GM19324 (cell line): ENCODE results near the gene OR4D11.
"Not testable (repeated sequence)": the region's sequence is repeated elsewhere in the genome, so short reads cannot be mapped to it uniquely, and the experiment has no call there.

Experiments
- ATAC-seq: cut with Tn5 transposase; IDR thresholded peaks from one replicate; pipeline ENCODE4 v1.9.1; 2021; ENCODE audit warnings: mild to moderate bottlenecking, moderate library complexity; ENCODE audit not compliant: unreplicated experiment, low FRiP score

The OR4D11 gene

DNA sequence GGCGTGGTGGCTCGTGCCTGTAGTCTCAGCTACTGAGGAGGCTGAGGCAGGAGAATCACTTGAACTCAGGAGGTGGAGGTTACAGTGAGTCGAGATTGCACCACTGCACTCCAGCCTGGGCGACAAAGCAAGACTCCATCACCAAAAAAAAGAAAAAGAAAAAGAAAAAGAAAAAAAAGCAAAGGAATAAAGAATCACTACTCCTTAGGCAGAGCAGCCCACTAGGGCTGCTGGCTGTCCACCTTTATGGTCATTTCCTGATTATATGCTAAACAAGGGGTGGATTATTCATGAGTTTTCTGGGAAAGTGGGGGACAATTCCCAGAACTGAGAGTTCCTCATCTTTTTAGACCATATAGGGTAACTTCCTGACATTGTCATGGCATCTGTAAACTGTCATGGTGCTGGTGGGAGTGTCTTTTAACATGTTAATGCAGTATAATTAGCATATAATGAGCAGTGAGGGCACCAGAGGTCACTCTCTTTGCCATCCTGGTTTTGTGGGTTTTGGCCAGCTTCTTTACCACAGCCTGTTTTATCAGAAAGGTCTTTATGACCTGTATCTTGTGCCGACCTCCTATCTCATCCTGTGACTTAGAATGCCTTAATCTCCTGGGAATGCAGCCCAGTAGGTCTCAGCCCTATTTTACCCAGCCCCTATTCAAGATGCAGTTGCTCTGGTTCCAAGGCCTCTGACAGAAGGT lies 44.4 kb downstream of the OR4D11 start:
- not testable (repeated sequence) for ATAC-seq

- no peak for ATAC-seq
These were observed 44.9 kb downstream of the OR4D11 start for GRCh38 chr11:59548309-59548656.

GRCh38 chr11:59550368-59550841 lies 47.0 kb downstream of the OR4D11 start:
- peak; percentile 95 for ATAC-seq

DNA sequence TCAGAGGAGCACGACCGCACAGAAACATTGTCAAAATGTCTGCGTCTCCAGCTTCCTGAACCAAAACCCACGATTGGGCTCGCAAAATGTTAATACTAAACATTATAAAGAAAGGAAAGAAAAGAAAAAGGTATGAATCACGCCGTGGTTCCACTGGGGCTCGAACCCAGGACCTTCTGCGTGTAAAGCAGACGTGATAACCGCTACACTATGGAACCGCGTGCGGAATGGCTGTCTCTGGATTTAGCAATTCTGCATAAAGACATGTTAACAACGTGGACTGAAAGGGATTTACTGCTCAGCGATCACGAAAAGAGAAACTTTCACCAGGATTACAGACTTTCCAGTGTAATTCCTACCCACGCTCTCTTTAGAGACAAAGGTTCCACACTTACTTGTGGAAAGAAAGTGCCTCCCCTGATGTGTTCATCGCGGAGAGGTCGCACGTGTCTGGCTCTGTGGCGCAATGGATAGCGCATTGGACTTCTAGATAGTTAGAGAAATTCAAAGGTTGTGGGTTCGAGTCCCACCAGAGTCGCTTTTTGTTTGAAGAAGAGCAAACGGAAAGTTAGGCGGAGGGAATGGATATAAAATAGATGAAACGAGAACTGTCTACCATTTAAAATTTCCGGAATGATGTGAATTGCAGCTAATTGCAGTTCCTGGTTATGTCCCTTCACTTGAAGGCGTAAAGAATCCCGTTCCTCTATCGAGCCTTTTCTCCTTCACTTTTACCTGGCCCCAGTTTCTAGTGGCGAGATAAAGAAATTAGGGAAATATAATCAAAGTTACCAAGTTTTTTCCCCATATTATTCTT lies 47.7 kb downstream of the OR4D11 start:
- peak; percentile 39 for ATAC-seq

DNA sequence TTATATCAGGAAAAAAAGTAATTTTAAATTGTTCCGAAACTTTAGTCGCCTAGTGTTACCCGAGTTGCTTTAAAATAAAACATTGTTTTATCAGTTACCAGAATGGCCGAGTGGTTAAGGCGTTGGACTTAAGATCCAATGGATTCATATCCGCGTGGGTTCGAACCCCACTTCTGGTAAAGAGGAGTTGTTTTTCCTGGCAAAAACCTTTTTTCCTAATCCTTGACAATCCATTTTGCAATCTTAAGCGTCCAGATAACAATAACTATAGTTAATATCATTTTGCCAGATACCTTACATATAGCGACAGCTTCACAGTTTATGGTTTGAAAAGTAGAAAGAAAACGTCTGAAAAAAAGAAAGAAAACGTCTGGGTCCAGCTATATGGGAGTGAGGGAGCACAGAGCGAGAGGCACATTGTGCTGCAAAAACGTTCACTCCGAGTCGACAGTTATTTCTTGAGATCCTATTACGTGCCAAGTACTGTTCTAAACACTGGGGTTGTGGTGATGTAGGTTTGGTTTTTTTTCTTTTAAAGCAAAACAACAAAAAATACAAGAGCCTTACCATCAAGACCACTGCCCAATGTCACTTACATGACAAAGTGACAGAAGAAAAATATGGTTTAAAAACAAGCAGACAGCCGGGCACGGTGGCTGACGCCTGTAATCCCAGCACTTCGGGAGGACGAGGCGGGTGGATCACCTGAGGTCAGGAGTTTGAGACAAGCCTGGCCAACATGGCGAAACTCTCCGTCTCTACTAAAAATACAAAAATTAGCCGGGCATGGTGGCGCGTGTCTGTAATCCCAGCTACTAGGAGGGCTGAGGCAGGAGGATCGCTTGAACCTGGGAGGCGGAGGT lies 48.5 kb downstream of the OR4D11 start:
- ATAC-seq: no peak

DNA sequence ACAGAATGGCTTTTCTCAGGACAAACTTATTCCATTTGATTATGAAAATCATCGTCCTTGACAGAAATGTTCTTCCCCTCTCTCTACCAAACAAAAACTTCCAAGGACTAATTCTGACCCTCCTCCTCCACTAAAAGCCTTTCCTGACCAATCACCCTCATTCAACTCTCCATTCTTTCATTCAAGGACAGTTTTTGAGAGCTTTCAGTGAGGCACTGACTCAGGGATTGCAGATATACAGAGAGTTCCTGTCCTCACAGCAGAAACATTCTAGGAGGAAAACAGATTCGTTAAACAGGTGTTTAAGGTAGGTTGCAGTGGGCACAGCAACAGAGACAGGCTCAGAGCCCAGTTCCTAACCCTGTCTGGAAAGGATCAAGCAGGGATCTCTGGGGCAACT lies 49.5 kb downstream of the OR4D11 start:
- ATAC-seq: no peak

- no peak for ATAC-seq
These were observed 49.9 kb downstream of the OR4D11 start for GRCh38 chr11:59553323-59553722.
